KOPT-K1 (cell line): ENCODE results near the gene C1R.
"Not testable (repeated sequence)": the region's sequence is repeated elsewhere in the genome, so short reads cannot be mapped to it uniquely, and the experiment has no call there.

Experiments
- H3K27ac ChIP-seq: fragments of 200-600 bp; sonication (generic); 2 replicates; pipeline ENCODE4 v1.5.1; 2016; ENCODE audit warnings: antibody characterized with exemption, mild to moderate bottlenecking, low read depth, low read length; ENCODE audit not compliant: poor library complexity, severe bottlenecking
- H3K36me3 ChIP-seq: fragments of 200-600 bp; sonication (generic); 2 replicates; pipeline ENCODE4 v1.5.1; 2017; ENCODE audit warnings: antibody characterized with exemption, mild to moderate bottlenecking, low read length, moderate library complexity; ENCODE audit not compliant: insufficient read depth
- H3K9me3 ChIP-seq: fragments of 200-600 bp; sonication (generic); 2 replicates; pipeline ENCODE4 v1.5.1; 2017; ENCODE audit warnings: antibody characterized with exemption, low read length, mild to moderate bottlenecking; ENCODE audit not compliant: insufficient read depth, poor library complexity, severe bottlenecking

The C1R gene

DNA sequence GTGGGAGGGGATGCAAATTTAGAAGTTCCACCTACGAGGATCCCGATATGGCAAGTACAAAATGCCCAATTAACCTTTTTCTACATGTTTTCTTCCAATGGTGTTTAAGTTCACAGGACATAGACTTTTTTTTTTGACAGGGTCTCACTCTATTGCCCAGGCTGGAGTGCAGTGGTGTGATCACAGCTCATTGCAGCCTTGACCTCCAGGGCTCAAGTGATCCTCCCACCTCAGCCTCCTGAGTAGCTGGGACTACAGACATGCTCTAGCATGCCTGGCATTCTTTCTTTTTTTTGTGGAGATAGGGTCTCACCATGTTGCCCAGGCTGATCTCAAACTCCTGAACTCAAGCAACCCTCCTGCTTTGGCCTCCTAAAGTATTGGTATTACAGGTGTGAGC, 36.5 kb downstream of the C1R start:
- H3K27ac ChIP-seq, H3K36me3 ChIP-seq, H3K9me3 ChIP-seq: not testable (repeated sequence)

GRCh38 chr12:7054925-7055324, 37.3 kb downstream of the C1R start:
- Histone ChIP-seq H3K36me3 (no peaks in the 10 kb centered on the region), H3K9me3 (no peaks in the 10 kb centered on the region), H3K27ac (no peak overlapping the region)

DNA sequence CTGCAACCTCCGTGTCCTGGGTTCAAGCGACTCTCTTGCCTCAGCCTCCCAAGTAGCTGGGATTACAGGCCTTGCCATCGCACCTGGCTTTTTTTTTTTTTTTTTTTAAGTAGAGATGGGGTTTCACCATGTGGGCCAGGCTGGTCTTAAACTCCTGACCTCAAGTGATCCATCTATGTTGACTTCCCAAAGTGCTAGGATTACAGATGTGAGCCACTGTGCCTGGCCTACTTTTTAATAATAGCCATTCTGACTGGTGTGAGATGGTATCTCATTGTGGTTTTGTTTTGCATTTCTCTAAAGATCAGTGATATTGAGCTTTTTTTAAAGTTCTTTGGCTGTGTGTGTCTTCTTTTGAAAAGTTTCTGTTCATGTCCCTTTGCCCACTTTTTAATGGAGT, 42.3 kb downstream of the C1R start:
- H3K27ac ChIP-seq, H3K36me3 ChIP-seq, H3K9me3 ChIP-seq: not testable (repeated sequence)

- not testable (repeated sequence) for H3K36me3 ChIP-seq, H3K9me3 ChIP-seq, H3K27ac ChIP-seq
Measured at GRCh38 chr12:7049445-7049951, 42.7 kb downstream of the C1R start.

DNA sequence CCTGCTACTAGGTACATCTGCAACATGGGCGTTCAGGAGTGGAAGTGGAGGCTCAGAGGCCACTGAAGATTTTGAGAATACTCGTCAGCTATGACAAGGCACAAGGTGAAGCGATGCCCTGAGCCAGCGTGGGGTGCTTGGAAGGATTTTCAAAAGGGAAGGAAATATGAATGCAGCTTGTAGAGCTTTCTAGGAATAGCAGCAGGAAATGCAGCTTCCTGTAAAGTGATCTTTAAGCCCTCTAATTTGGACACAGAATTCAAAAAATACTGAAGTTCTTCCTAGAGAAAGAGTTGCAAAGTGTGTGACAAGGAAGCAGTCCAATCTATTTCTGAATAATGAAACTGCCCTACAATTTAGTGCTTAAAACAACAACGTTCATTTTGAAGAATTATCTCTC, 44.9 kb downstream of the C1R start:
- Histone ChIP-seq H3K9me3 (no peaks in the 10 kb centered on the region), H3K36me3 (no peaks in the 10 kb centered on the region), H3K27ac (no peak overlapping the region)

DNA sequence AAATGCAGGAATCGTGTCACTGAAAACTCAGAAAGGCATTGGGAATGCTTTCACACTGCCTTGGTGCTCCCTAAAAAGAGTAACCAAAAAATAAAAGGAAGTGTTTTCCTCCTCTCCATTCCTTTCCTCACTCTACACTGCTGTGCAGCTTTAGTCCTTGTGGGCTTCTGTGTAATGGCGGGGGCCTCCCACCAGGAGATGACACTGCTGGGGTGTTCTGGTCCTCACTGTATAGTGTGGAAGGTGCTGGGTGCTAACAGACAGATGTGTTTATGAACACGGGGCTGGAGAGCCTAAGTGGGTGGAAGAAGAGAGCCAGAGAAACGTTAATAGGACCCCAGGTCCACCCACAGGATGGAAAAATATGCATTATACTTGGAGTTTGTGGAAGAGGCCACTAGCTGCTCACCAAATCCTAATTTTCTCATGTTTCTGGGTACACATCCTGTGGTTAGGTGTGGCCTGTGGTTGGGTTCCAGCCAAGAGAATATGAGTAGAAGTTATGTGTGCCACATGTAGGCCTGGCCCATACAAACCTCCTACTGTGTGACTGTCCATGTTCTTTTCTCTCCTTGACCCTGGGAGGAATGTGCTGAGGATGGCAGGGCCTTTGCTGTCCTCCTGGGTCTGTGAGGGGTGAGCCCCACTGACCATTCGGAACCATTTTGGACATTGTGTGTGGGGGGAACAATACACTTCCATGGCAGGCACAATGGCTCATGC, 45.7 kb downstream of the C1R start:
- Histone ChIP-seq H3K36me3 (no peaks in the 10 kb centered on the region), H3K27ac (no peak overlapping the region), H3K9me3 (no peaks in the 10 kb centered on the region)

DNA sequence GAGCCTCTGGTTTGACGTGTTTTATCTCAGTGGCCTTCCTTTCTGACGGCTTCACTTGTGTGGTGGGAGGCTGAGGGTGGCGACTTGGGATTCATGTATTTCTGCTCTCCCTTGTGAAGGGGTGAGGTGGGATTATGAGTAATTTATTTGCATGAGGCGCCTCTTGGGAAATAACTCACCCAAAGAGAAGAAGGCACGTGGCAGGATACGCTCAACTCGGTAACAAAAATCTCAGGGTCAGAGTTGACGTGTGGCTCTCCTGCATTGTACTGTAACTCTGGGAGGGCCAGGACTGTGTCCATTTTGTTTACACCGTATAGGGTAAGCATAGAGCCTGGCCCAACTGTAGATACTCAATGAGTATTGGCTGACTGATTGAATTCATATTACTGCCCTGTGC, 46.3 kb downstream of the C1R start:
- H3K36me3 ChIP-seq: no peaks in the 10 kb centered on the region
- no peaks in the 10 kb centered on the region for H3K9me3 ChIP-seq
- no peak overlapping the region for H3K27ac ChIP-seq

- no peak overlapping the region for H3K27ac ChIP-seq
- H3K36me3 ChIP-seq: no peaks in the 10 kb centered on the region
- no peaks in the 10 kb centered on the region for H3K9me3 ChIP-seq
Measured at GRCh38 chr12:7042842-7043241, 49.4 kb downstream of the C1R start.

DNA sequence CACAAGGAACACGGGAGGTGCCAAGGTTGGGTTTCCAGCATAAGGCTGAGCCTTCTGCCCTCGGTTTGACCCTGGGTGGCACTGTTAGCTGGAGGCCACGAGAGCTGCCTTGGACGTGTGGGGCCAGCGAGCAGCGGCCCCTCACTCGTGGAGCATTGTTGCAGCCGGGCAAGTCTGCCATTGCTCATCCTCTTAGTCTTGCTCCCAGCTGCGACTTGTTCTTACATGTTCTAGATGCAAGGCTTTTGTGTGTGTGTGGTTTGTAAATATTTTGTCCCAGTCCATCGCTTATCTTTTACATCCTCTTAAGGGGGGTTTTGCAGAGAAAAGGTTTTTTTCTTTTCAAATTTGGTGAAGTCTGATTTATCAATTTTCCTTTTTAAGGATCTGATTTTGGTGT, 52.8 kb downstream of the C1R start:
- H3K36me3 ChIP-seq: no peaks in the 10 kb centered on the region
- H3K9me3 ChIP-seq: no peaks in the 10 kb centered on the region
- H3K27ac ChIP-seq: no peak overlapping the region

DNA sequence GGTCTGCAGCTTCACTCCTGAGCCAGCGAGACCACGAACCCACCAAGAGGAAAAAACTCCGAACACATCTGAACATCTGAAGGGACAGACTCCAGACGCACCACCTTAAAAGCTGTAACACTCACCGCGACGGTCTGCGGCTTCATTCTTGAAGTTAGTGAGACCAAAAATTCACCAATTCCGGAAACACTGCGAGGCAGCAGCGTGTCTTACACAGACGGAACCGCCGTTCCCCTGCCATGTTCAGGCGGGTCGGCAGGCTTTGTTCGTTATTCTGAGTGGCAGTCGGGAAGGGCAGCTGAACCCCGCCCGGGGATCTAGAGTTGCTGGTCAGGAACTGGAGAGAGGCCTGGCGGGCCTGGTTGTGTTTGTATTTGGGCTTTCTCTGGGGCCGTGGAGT, 53.7 kb downstream of the C1R start:
- H3K9me3 ChIP-seq: no peaks in the 10 kb centered on the region
- no peaks in the 10 kb centered on the region for H3K36me3 ChIP-seq
- H3K27ac ChIP-seq: no peak overlapping the region

DNA sequence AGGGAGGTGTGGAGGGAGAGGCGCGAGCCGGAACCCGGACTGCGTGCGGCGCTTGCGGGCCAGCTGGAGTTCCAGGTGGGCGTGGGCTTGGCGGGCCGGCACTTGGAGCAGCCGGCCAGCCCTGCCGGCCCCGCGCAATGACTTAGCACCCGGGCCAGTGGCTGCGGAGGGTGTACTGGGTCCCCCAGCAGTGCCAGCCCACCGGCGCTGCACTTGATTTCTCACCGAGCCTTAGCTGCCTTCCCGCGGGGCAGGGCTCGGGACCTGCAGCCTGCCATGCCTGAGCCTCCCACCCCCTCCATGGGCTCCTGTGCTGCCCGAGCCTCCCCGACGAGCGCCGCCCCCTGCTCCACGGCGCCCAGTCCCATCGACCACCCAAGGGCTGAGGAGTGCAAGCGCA, 54.8 kb downstream of the C1R start:
- H3K9me3 ChIP-seq, H3K36me3 ChIP-seq, H3K27ac ChIP-seq: not testable (repeated sequence)

DNA sequence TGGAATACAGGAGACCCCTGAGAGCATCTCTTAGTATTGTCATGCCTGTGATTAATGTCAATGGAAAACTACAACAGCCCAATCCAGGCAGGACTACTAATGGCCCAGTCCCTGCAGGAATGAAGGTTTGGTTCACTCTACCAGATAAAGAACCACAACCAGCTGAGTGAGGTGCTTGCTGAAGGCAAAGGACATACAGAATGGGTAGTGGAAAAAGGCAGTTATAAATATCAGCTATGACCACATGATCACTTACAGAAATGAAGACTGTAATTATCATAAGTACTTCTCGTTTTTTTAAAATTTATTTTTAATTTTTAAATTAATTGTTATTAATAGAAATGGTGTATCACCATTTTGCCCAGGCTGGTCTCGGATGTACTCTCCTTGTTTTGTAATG, 56.8 kb downstream of the C1R start:
- Histone ChIP-seq H3K9me3 (no peaks in the 10 kb centered on the region), H3K27ac (no peak overlapping the region), H3K36me3 (no peaks in the 10 kb centered on the region)

DNA sequence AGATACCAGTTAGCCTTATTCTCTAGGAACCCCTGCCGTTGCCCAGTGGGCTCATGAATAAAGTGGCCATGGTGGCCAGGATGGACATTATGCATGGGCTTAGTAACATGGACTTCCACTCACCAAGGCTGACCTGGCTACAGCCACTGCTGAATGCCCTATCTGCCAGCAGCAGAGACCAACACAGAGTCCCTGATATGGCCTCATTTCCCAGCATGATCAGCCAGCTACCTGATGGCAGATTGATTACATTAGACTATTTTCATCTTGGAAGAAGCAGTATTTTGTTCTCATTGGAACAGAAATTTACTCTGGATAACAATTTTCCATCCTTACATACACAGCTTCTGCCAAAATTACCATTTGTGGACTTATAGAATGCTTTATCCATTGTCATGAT, 57.8 kb downstream of the C1R start:
- H3K9me3 ChIP-seq: no peaks in the 10 kb centered on the region
- H3K36me3 ChIP-seq: no peaks in the 10 kb centered on the region
- H3K27ac ChIP-seq: no peak overlapping the region

DNA sequence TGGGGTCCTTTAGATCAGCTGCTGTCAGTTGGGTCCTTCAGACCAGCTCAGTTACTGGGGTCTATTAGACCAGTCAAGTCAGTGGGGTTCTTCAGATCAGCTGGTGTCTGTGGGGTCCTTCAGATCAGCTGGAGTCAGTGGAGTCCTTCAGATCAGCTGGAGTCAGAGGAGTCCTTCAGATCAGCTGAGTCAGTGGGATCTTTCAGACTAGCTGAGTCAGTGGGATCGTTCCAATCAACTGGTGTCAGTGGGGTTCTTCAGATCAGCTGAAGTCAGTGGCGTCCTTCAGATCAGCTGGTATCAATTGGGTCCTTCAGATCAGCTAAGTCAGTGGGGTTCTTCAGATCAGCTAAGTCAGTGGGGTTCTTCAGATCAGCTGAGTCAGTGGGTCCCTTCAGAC, 59.3 kb downstream of the C1R start:
- Histone ChIP-seq H3K36me3 (no peaks in the 10 kb centered on the region), H3K27ac (no peak overlapping the region), H3K9me3 (no peaks in the 10 kb centered on the region)

DNA sequence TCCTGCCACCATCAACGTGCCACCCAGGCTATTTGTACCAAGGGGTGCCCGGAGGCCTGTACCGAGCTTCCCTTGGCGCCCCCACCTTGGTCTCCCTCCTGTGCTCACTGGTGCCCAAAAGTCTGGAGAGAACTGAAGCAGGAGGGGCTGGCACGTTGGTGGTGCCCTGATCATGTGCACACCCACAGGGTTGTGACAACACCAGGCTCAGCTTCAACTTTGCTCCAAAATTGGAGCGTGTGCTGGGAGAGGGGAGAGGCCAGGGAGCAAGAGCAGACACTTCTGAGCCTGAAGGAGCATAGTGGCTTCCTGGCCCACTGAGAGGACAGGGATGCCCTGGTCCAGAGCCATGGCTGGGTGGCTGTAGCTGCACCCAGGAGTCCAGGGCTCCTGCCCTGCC, 60.9 kb downstream of the C1R start:
- no peaks in the 10 kb centered on the region for H3K9me3 ChIP-seq
- H3K27ac ChIP-seq: no peak overlapping the region
- H3K36me3 ChIP-seq: no peaks in the 10 kb centered on the region
